Endothelial cell of umbilical vein (primary cell): Measurements from ENCODE around the gene ACMSD. TPM values are rescaled to one million over a fixed set of nuclear protein-coding genes. Genes with fewer than 3 reads are reported as not detected.

Source experiments
- BruUV-seq: library from RNA; stranded (reverse); fragments of 400-500 nt; replicated peaks from 2 replicates; lab custom pipeline; 2021; lab: Mats Ljungman, UMichigan
- CTCF ChIA-PET: fragments of 300-600, 350-600 bp; sonication (Branson Sonifier 250); formaldehyde crosslinking; loops from one replicate; lab custom pipeline; 2021; ENCODE audit warnings: antibody characterized with exemption, inconsistent platforms; lab: Charles Lee
- POLR2A ChIA-PET: fragments of 300-600, 350-600 bp; sonication (Branson Sonifier 250); formaldehyde crosslinking; loops from one replicate; lab custom pipeline; 2021; ENCODE audit warnings: antibody characterized with exemption, inconsistent platforms; lab: Charles Lee
- DNase-seq: peaks from one replicate; pipeline ENCODE4 v3.0.0-alpha.2; 2011; ENCODE audit warnings: low read depth, low spot score
- FAIRE-seq: peaks from 2 replicates; lab custom pipeline; 2011; peaks lifted over from hg19 to GRCh38; lab: Jason Lieb, UNC
- H2AFZ ChIP-seq: 2 replicates; pipeline ENCODE4 v1.6.0; 2012; ENCODE audit warnings: low read depth, low read length, control low read depth, inconsistent platforms
- H3K27ac ChIP-seq: 2 replicates; pipeline ENCODE4 v1.5.1; 2011; ENCODE audit warnings: low read depth, mild to moderate bottlenecking, control low read depth, low read length, moderate library complexity; ENCODE audit not compliant: insufficient read depth
- H3K27me3 ChIP-seq, 2 experiments: 2 replicates each; pipeline versions ENCODE4 v1.6.0 to v1.6.1; 2011; ENCODE audit warnings: low read length in 2 of 2, mixed read lengths in 1 of 2; ENCODE audit not compliant: control insufficient read depth in 2 of 2, insufficient read depth in 2 of 2
- H3K36me3 ChIP-seq, 2 experiments: 2 replicates in 1 of 2; 3 replicates in 1 of 2; pipeline ENCODE4 v1.5.1; 2011; ENCODE audit warnings: low read length in 2 of 2, mild to moderate bottlenecking in 1 of 2, moderate library complexity in 1 of 2; ENCODE audit not compliant: control insufficient read depth in 2 of 2, insufficient read depth in 2 of 2; ENCODE audit errors: extremely low read depth in 1 of 2
- H3K4me1 ChIP-seq: 3 replicates; pipeline ENCODE4 v1.5.1; 2011; ENCODE audit warnings: mild to moderate bottlenecking, low read length; ENCODE audit not compliant: control insufficient read depth, insufficient read depth; ENCODE audit errors: extremely low read depth
- H3K4me2 ChIP-seq: 2 replicates; pipeline ENCODE4 v1.6.1; 2011; ENCODE audit warnings: low read length, control low read depth, mixed read lengths; ENCODE audit not compliant: insufficient read depth
- H3K4me3 ChIP-seq, 3 experiments: fragments of 200-600 bp in 1 of 3; sonication (generic), shearing (Covaris generic) in 1 of 3; replicated peaks in 1 of 3; 2 replicates each; pipeline ENCODE4 v1.5.1; 2011 to 2016; ENCODE audit warnings: control low read depth in 3 of 3, low read length in 3 of 3, mild to moderate bottlenecking in 2 of 3, inconsistent platforms in 1 of 3, low read depth in 1 of 3, moderate library complexity in 1 of 3; ENCODE audit not compliant: insufficient read depth in 1 of 3
- H3K79me2 ChIP-seq: 2 replicates; pipeline ENCODE4 v1.6.0; 2012; ENCODE audit warnings: low read length, inconsistent platforms; ENCODE audit not compliant: control insufficient read depth, insufficient read depth
- H3K9ac ChIP-seq: replicated peaks from 2 replicates; pipeline ENCODE3; 2011; ENCODE audit warnings: low read length, control low read depth; ENCODE audit not compliant: insufficient read depth; ENCODE audit errors: extremely low read depth
- H3K9me1 ChIP-seq: replicated peaks from 3 replicates; pipeline ENCODE4 v1.6.0; 2011; ENCODE audit warnings: mild to moderate bottlenecking, low read length; ENCODE audit not compliant: control insufficient read depth, insufficient read depth; ENCODE audit errors: extremely low read depth
- H3K9me3 ChIP-seq: replicated peaks from 2 replicates; pipeline ENCODE4 v1.5.1; 2012; ENCODE audit warnings: low read length, inconsistent platforms; ENCODE audit not compliant: control insufficient read depth, insufficient read depth
- H4K20me1 ChIP-seq: replicated peaks from 2 replicates; pipeline ENCODE3; 2011; ENCODE audit warnings: mild to moderate bottlenecking, low read length; ENCODE audit not compliant: control insufficient read depth, insufficient read depth; ENCODE audit errors: extremely low read depth
- FOS ChIP-seq: IDR thresholded peaks from 2 replicates; pipeline ENCODE4 v1.6.1; 2011; ENCODE audit warnings: mild to moderate bottlenecking, low read length, moderate library complexity, borderline replicate concordance; ENCODE audit not compliant: insufficient read depth
- JUN ChIP-seq: IDR thresholded peaks from 2 replicates; pipeline ENCODE4 v1.6.1; 2011; ENCODE audit warnings: borderline replicate concordance, low read depth; ENCODE audit not compliant: insufficient read length, insufficient read depth
- MAX ChIP-seq: IDR thresholded peaks from 2 replicates; pipeline ENCODE4 v1.6.1; 2011; ENCODE audit not compliant: insufficient read depth, insufficient read length
- POLR2A ChIP-seq: IDR thresholded peaks from 2 replicates; pipeline ENCODE4 v1.6.1; 2012; ENCODE audit warnings: low read depth, mild to moderate bottlenecking, control low read depth, low read length
- POLR2AphosphoS5 ChIP-seq: IDR thresholded peaks from 2 replicates; pipeline ENCODE4 v1.6.1; 2012; ENCODE audit warnings: low read depth, mild to moderate bottlenecking, control low read depth, low read length, moderate library complexity; ENCODE audit not compliant: insufficient read depth
- dilution Hi-C: fragments of 300-500 bp; cut with MboI; formaldehyde crosslinking; loops from one replicate; pipeline ENCODE4 v1.15.0; 2019; ENCODE audit warnings: low sequenced_read_pairs; ENCODE audit not compliant: extremely low pct_ligation_motif_present
- intact Hi-C: fragments of 100-400 bp; cut with micrococcal nuclease; formaldehyde crosslinking; loops from one replicate; pipeline ENCODE4 v1.10.0; 2022
- polyA plus RNA-seq, 4 experiments: library from polyadenylated mRNA; depleted of rRNA in 3 of 4; stranded (reverse) in 3 of 4; unstranded in 1 of 4; fragments of >200 nt; gene quantifications; 2 replicates each; pipeline versions ENCODE4 v1.2.1 to v1.2.3, GENCODE V29; 2011 to 2012; ENCODE audit warnings: missing spikeins in 1 of 4
- total RNA-seq: library from RNA; stranded (reverse); gene quantifications from 2 replicates; pipeline ENCODE4 v1.2.3, GENCODE V29; 2021

Gene ACMSD
- total and polyA plus RNA-seq, 2 donors (not counting 3 experiments of a cell fraction or from before 2014, with no cell fraction given), result not detected

GRCh38 chr2:134911400-134911785 lies 73.0 kb downstream of the ACMSD start:
- H4K20me1 ChIP-seq, result no peaks in the 10 kb centered on the region
- H3K27ac ChIP-seq, result no peak overlapping the region
- dilution Hi-C loops (no loop called here), intact Hi-C loops (no loop called here)
- no peak for TF ChIP-seq POLR2A
- TF ChIP-seq FOS, result no peak
- TF ChIP-seq POLR2AphosphoS5, result no peak
- TF ChIP-seq JUN, result no peak
- H3K9me1 ChIP-seq, result no peaks in the 10 kb centered on the region
- H3K4me3 ChIP-seq, result no peak overlapping the region
- FAIRE-seq, result no peak
- no peaks in the 10 kb centered on the region for H3K9me3 ChIP-seq
- no peaks in the 10 kb centered on the region for H3K4me1 ChIP-seq
- H3K79me2 ChIP-seq, result no peaks in the 10 kb centered on the region
- H2AFZ ChIP-seq, result no peak overlapping the region
- BruUV-seq, result no TSS peak
- ChIA-PET CTCF (no interaction called here), POLR2A (no interaction called here)
- no peak overlapping the region for H3K9ac ChIP-seq
- no peaks in the 10 kb centered on the region for H3K36me3 ChIP-seq
- DNase-seq, result no peak
- peaks cover 0 to 4% of the 10 kb centered on the region in 2 experiments for H3K27me3 ChIP-seq
- H3K4me2 ChIP-seq, result no peak overlapping the region

GRCh38 chr2:134912361-134912760 lies 73.9 kb downstream of the ACMSD start:
- dilution Hi-C loops (no loop called here), intact Hi-C loops (no loop called here)
- Histone ChIP-seq H3K9ac (no peak overlapping the region), H3K9me3 (no peaks in the 10 kb centered on the region), H3K4me1 (peaks cover 3% of the 10 kb centered on the region), H3K4me3 (no peak overlapping the region), H4K20me1 (no peaks in the 10 kb centered on the region), H2AFZ (no peak overlapping the region), H3K36me3 (no peaks in the 10 kb centered on the region), H3K79me2 (no peaks in the 10 kb centered on the region), H3K27ac (no peak overlapping the region), H3K27me3 (no peaks in the 10 kb centered on the region), H3K9me1 (no peaks in the 10 kb centered on the region), H3K4me2 (no peak overlapping the region)
- DNase-seq (no peak), FAIRE-seq (no peak)
- ChIA-PET CTCF (no interaction called here), POLR2A (no interaction called here)
- BruUV-seq, result no TSS peak
- TF ChIP-seq FOS (peak; percentile 15), MAX (no peak)
